HEK293 (cell line): ENCODE results near the gene HOXB8.

Source experiments
- CTCF ChIA-PET: fragments of 350-600 bp; formaldehyde crosslinking; extraction: SDS; loops from one replicate; lab custom pipeline; 2021; ENCODE audit warnings: antibody characterized with exemption; lab: Yijun Ruan, JAX
- POLR2A ChIA-PET: fragments of 300-600 bp; formaldehyde crosslinking; extraction: SDS; loops from one replicate; lab custom pipeline; 2020; ENCODE audit warnings: antibody characterized with exemption, inconsistent platforms; lab: Yijun Ruan, JAX
- H3K27ac ChIP-seq: fragments of 200-500 bp; sonication (Bioruptor generic); 2 replicates; pipeline ENCODE4 v1.5.1; 2014; ENCODE audit warnings: low read depth, low read length, control low read depth, inconsistent platforms; ENCODE audit errors: extremely low read depth
- H3K36me3 ChIP-seq, 2 experiments: fragments of 200-500 bp in 1 of 2; sonication (Bioruptor generic) in 1 of 2; 1 replicate in 1 of 2; 2 replicates in 1 of 2; pipeline ENCODE4 v1.5.1; 2014 to 2017; ENCODE audit warnings: inconsistent platforms in 2 of 2, low read length in 2 of 2; ENCODE audit not compliant: control insufficient read depth in 2 of 2, insufficient read depth in 1 of 2
- H3K4me1 ChIP-seq: fragments of 200-500 bp; sonication (Bioruptor generic); 2 replicates; pipeline ENCODE4 v1.5.1; 2014; ENCODE audit warnings: mild to moderate bottlenecking, low read length, inconsistent platforms; ENCODE audit not compliant: control insufficient read depth, insufficient read depth
- H3K4me3 ChIP-seq: 2 replicates; pipeline ENCODE4 v1.5.1; 2011; ENCODE audit warnings: low read depth, mild to moderate bottlenecking, control low read depth, low read length, moderate library complexity
- H3K9me3 ChIP-seq: fragments of 200-500 bp; sonication (Bioruptor generic); 2 replicates; pipeline ENCODE4 v1.5.1; 2014; ENCODE audit warnings: low read depth, low read length, inconsistent platforms; ENCODE audit not compliant: control insufficient read depth, insufficient read depth
- KLF17 ChIP-seq: fragments of 450-650 bp; formaldehyde crosslinking; IDR thresholded peaks from 2 replicates; pipeline ENCODE4 v1.5.1; 2016; ENCODE audit warnings: missing biosample characterization, missing genetic modification characterization
- OSR2 ChIP-seq: fragments of 450-650 bp; formaldehyde crosslinking; IDR thresholded peaks from 2 replicates; pipeline ENCODE4 v1.5.1; 2016; ENCODE audit warnings: missing biosample characterization, missing genetic modification characterization
- OVOL3 ChIP-seq: fragments of 450-650 bp; formaldehyde crosslinking; IDR thresholded peaks from 2 replicates; pipeline ENCODE4 v1.5.1; 2016; ENCODE audit warnings: missing biosample characterization, missing genetic modification characterization
- ZBTB6 ChIP-seq: fragments of 450-650 bp; formaldehyde crosslinking; IDR thresholded peaks from 2 replicates; pipeline ENCODE4 v1.5.1; 2017; ENCODE audit warnings: missing biosample characterization, missing genetic modification characterization
- ZBTB8A ChIP-seq: fragments of 450-650 bp; formaldehyde crosslinking; IDR thresholded peaks from 2 replicates; pipeline ENCODE4 v1.5.1; 2016; ENCODE audit warnings: missing biosample characterization, missing genetic modification characterization
- ZFHX2 ChIP-seq: fragments of 450-650 bp; formaldehyde crosslinking; conservative IDR thresholded peaks from 2 replicates; pipeline ENCODE4 v1.5.1; 2016; ENCODE audit warnings: missing biosample characterization, missing genetic modification characterization
- ZNF114 ChIP-seq: fragments of 450-650 bp; formaldehyde crosslinking; IDR thresholded peaks from 2 replicates; pipeline ENCODE4 v1.5.0; 2017; ENCODE audit warnings: missing biosample characterization, missing genetic modification characterization
- ZNF302 ChIP-seq: fragments of 450-650 bp; formaldehyde crosslinking; IDR thresholded peaks from 2 replicates; pipeline ENCODE4 v1.5.1; 2016; ENCODE audit warnings: missing biosample characterization, missing genetic modification characterization, low read depth
- ZNF341 ChIP-seq: fragments of 450-650 bp; formaldehyde crosslinking; IDR thresholded peaks from 2 replicates; pipeline ENCODE4; 2016; ENCODE audit warnings: low read depth, missing biosample characterization, missing genetic modification characterization
- ZNF529 ChIP-seq: fragments of 450-650 bp; formaldehyde crosslinking; IDR thresholded peaks from 2 replicates; pipeline ENCODE4 v1.5.1; 2017; ENCODE audit warnings: missing genetic modification characterization, missing biosample characterization; ENCODE audit not compliant: insufficient replicate concordance
- ZNF596 ChIP-seq: fragments of 450-650 bp; IDR thresholded peaks from 2 replicates; pipeline ENCODE4 v1.5.0; 2018; ENCODE audit warnings: missing biosample characterization, mild to moderate bottlenecking, missing genetic modification characterization, moderate library complexity
- ZNF623 ChIP-seq: fragments of 450-650 bp; formaldehyde crosslinking; IDR thresholded peaks from 2 replicates; pipeline ENCODE4 v1.5.1; 2016; ENCODE audit warnings: missing biosample characterization, missing genetic modification characterization
- ZNF830 ChIP-seq: fragments of 450-650 bp; IDR thresholded peaks from 2 replicates; pipeline ENCODE4 v1.5.0; 2018; ENCODE audit warnings: missing biosample characterization, missing genetic modification characterization, low read depth, mild to moderate bottlenecking, moderate library complexity
- TF ChIP-seq, protein P1 (sequence below): fragments of 450-650 bp; IDR thresholded peaks from 2 replicates; pipeline ENCODE4 v1.5.1; 2018; ENCODE audit warnings: missing biosample characterization, missing genetic modification characterization
- TF ChIP-seq, protein P2 (sequence below): fragments of 450-650 bp; formaldehyde crosslinking; IDR thresholded peaks from 2 replicates; pipeline ENCODE4 v1.5.1; 2016; ENCODE audit warnings: missing biosample characterization, missing genetic modification characterization
- TF ChIP-seq, protein P3 (sequence below): fragments of 450-650 bp; formaldehyde crosslinking; IDR thresholded peaks from 2 replicates; pipeline ENCODE4 v1.5.1; 2016; ENCODE audit warnings: missing biosample characterization, missing genetic modification characterization
- TF ChIP-seq, protein P4 (sequence below): fragments of 450-650 bp; formaldehyde crosslinking; IDR thresholded peaks from 2 replicates; pipeline ENCODE4 v1.5.1; 2016; ENCODE audit warnings: missing biosample characterization, missing genetic modification characterization
- TF ChIP-seq, protein P5 (sequence below): fragments of 450-650 bp; formaldehyde crosslinking; IDR thresholded peaks from 2 replicates; pipeline ENCODE4 v1.5.1; 2016; ENCODE audit warnings: missing biosample characterization, missing genetic modification characterization, low read depth

HOXB8 gene

GRCh38 chr17:48565925-48566710 is 49.0 kb downstream of the HOXB8 start:
- peaks cover 15 to 60% of the 10 kb centered on the region in 2 experiments for H3K36me3 ChIP-seq
- TF ChIP-seq ZBTB8A (tag by site-specific recombination) (0 out of 2 replicates have a peak, but pooled peaks have one; percentile 11), OSR2 (tag by site-specific recombination) (no peak)
- TF ChIP-seq, protein P1, sequence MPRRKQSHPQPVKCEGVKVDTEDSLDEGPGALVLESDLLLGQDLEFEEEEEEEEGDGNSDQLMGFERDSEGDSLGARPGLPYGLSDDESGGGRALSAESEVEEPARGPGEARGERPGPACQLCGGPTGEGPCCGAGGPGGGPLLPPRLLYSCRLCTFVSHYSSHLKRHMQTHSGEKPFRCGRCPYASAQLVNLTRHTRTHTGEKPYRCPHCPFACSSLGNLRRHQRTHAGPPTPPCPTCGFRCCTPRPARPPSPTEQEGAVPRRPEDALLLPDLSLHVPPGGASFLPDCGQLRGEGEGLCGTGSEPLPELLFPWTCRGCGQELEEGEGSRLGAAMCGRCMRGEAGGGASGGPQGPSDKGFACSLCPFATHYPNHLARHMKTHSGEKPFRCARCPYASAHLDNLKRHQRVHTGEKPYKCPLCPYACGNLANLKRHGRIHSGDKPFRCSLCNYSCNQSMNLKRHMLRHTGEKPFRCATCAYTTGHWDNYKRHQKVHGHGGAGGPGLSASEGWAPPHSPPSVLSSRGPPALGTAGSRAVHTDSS (tag by site-specific recombination) = peak; percentile 42; the same call in 1 of the 2 replicates
- TF ChIP-seq, protein P2, sequence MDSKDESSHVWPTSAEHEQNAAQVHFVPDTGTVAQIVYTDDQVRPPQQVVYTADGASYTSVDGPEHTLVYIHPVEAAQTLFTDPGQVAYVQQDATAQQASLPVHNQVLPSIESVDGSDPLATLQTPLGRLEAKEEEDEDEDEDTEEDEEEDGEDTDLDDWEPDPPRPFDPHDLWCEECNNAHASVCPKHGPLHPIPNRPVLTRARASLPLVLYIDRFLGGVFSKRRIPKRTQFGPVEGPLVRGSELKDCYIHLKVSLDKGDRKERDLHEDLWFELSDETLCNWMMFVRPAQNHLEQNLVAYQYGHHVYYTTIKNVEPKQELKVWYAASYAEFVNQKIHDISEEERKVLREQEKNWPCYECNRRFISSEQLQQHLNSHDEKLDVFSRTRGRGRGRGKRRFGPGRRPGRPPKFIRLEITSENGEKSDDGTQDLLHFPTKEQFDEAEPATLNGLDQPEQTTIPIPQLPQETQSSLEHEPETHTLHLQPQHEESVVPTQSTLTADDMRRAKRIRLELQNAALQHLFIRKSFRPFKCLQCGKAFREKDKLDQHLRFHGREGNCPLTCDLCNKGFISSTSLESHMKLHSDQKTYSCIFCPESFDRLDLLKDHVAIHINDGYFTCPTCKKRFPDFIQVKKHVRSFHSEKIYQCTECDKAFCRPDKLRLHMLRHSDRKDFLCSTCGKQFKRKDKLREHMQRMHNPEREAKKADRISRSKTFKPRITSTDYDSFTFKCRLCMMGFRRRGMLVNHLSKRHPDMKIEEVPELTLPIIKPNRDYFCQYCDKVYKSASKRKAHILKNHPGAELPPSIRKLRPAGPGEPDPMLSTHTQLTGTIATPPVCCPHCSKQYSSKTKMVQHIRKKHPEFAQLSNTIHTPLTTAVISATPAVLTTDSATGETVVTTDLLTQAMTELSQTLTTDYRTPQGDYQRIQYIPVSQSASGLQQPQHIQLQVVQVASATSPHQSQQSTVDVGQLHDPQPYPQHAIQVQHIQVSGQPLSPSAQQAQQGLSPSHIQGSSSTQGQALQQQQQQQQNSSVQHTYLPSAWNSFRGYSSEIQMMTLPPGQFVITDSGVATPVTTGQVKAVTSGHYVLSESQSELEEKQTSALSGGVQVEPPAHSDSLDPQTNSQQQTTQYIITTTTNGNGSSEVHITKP (tag by site-specific recombination) = 0 out of 2 replicates have a peak, but pooled peaks have one; percentile 22
- TF ChIP-seq, all 188 proteins: peak for 3
- ChIA-PET POLR2A (interaction anchor here (1.1 kb wide), 1 partner anchor 9 kb away, joined by 7 read pairs; no protein-coding TSS in a partner anchor), CTCF (interaction anchor here (0.7 to 1.0 kb wide), 3 partner anchors 19 to 493 kb away, joined by 3 to 5 read pairs (median 4); no protein-coding TSS in a partner anchor)
- Histone ChIP-seq H3K4me1 (peaks cover 92% of the 10 kb centered on the region), H3K4me3 (no peak overlapping the region), H3K9me3 (no peaks in the 10 kb centered on the region), H3K27ac (peak overlapping the region; percentile 47; the same call in 1 of the 2 replicates)

DNA sequence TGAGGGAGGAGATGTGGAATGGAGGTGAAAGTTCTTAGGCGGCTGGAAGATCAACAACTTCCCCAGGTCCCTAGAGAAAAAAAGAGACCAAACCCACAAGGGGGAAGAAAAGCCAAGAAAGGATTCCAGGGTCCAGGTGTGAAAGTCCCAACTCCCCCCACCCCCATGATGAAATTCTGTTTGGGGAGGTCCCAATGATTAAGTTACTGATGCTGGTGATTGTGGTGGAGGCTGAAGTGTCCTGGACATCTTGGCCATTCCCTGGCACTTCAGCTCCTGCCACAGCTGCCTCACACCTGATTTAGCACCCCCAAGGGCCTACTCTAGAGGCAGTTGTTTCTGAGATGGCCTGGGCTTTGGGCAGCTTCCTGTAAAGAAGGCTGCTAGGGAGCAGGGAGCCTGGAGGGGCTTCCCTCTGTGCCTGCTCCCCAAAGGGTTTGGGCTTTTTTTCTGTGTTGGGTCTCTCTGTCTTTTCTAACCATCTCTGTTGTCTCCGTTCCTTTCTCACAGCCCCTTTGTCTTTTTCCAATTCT is 50.0 kb downstream of the HOXB8 start:
- POLR2A ChIA-PET = no interaction called here
- Histone ChIP-seq H3K9me3 (no peaks in the 10 kb centered on the region), H3K27ac (no peak overlapping the region; the same call in 1 of the 2 replicates), H3K36me3 (peaks cover 15 to 58% of the 10 kb centered on the region in 2 experiments), H3K4me1 (peaks cover 90% of the 10 kb centered on the region), H3K4me3 (no peak overlapping the region)
- CTCF ChIA-PET = interaction anchor here (1.0 to 2.0 kb wide), 3 partner anchors 18 to 28 kb away, joined by 3 to 4 read pairs (median 4); partner anchors contain the start of gene HOXB5
- TF ChIP-seq ZFHX2 (tag by site-specific recombination) = no peak
- no peak for TF ChIP-seq ZNF114 (tag by site-specific recombination)
- TF ChIP-seq, protein P3, sequence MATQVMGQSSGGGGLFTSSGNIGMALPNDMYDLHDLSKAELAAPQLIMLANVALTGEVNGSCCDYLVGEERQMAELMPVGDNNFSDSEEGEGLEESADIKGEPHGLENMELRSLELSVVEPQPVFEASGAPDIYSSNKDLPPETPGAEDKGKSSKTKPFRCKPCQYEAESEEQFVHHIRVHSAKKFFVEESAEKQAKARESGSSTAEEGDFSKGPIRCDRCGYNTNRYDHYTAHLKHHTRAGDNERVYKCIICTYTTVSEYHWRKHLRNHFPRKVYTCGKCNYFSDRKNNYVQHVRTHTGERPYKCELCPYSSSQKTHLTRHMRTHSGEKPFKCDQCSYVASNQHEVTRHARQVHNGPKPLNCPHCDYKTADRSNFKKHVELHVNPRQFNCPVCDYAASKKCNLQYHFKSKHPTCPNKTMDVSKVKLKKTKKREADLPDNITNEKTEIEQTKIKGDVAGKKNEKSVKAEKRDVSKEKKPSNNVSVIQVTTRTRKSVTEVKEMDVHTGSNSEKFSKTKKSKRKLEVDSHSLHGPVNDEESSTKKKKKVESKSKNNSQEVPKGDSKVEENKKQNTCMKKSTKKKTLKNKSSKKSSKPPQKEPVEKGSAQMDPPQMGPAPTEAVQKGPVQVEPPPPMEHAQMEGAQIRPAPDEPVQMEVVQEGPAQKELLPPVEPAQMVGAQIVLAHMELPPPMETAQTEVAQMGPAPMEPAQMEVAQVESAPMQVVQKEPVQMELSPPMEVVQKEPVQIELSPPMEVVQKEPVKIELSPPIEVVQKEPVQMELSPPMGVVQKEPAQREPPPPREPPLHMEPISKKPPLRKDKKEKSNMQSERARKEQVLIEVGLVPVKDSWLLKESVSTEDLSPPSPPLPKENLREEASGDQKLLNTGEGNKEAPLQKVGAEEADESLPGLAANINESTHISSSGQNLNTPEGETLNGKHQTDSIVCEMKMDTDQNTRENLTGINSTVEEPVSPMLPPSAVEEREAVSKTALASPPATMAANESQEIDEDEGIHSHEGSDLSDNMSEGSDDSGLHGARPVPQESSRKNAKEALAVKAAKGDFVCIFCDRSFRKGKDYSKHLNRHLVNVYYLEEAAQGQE (tag by site-specific recombination) = no peak
- TF ChIP-seq ZNF596 = 0 out of 2 replicates have a peak, but pooled peaks have one; percentile 5
- no peak for TF ChIP-seq ZNF341
- TF ChIP-seq, protein P4, sequence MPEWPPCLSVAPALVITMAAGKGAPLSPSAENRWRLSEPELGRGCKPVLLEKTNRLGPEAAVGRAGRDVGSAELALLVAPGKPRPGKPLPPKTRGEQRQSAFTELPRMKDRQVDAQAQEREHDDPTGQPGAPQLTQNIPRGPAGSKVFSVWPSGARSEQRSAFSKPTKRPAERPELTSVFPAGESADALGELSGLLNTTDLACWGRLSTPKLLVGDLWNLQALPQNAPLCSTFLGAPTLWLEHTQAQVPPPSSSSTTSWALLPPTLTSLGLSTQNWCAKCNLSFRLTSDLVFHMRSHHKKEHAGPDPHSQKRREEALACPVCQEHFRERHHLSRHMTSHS (tag by site-specific recombination) = no peak
- TF ChIP-seq ZNF302 (tag by site-specific recombination) = no peak
- no peak for TF ChIP-seq KLF17 (tag by site-specific recombination)
- no peak for TF ChIP-seq ZBTB6 (tag by site-specific recombination)
- TF ChIP-seq ZNF529 = no peak
- no peak for TF ChIP-seq ZNF623 (tag by site-specific recombination)
- TF ChIP-seq OVOL3 = no peak
- TF ChIP-seq, protein P5, sequence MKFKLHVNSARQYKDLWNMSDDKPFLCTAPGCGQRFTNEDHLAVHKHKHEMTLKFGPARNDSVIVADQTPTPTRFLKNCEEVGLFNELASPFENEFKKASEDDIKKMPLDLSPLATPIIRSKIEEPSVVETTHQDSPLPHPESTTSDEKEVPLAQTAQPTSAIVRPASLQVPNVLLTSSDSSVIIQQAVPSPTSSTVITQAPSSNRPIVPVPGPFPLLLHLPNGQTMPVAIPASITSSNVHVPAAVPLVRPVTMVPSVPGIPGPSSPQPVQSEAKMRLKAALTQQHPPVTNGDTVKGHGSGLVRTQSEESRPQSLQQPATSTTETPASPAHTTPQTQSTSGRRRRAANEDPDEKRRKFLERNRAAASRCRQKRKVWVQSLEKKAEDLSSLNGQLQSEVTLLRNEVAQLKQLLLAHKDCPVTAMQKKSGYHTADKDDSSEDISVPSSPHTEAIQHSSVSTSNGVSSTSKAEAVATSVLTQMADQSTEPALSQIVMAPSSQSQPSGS = no peak
- no peak for TF ChIP-seq ZNF830
